ENCODE data around the gene MAP4K5.

DNA sequence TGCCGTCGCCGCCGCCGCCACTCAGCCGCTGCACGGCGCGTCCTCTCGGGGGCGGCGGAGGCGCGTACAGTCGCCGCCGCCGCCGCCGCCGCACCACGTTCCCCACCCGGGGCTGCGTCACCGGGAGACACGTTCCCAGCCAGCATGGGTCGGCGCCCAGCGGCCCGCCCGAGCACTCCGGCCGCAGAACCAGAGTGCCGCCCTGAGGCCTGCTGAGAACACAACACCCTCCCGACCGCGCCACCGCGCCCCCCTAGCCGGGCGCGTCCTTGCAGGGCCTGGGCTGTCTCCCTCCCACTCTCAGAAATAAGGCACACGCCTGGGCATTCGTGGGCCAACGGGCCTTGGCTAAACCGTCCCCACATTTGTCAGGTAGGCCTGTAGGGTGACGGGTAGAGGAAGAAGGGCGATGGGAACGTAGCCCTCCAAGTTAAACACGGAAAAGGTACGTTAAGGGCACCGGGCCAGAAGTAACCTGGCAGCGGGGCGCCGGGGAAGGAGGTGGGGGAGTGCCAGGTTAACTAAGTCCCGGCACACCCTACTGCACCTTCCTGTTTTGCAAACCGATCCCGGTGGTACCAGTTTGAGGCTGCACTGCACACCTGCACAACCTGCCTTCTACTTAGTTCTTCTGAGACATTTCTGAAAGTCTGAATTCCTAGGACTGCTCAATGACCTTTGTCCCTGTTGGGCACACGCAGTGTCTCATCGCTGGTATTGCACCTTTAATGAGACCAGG, at the start of gene MAP4K5:
- TF ChIP-seq, protein P1, sequence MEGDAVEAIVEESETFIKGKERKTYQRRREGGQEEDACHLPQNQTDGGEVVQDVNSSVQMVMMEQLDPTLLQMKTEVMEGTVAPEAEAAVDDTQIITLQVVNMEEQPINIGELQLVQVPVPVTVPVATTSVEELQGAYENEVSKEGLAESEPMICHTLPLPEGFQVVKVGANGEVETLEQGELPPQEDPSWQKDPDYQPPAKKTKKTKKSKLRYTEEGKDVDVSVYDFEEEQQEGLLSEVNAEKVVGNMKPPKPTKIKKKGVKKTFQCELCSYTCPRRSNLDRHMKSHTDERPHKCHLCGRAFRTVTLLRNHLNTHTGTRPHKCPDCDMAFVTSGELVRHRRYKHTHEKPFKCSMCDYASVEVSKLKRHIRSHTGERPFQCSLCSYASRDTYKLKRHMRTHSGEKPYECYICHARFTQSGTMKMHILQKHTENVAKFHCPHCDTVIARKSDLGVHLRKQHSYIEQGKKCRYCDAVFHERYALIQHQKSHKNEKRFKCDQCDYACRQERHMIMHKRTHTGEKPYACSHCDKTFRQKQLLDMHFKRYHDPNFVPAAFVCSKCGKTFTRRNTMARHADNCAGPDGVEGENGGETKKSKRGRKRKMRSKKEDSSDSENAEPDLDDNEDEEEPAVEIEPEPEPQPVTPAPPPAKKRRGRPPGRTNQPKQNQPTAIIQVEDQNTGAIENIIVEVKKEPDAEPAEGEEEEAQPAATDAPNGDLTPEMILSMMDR (conservative IDR thresholded peaks at IDR 0.05; ENCODE audit: low read depth, low read length), result peak; percentile 94
- TF ChIP-seq EZH2 (IDR thresholded peaks at IDR 0.05; ENCODE audit: low read length, unreplicated experiment), result no peak
